WTC11 (cell line): ENCODE results near the gene ARHGAP26. TPM values are rescaled to one million over a fixed set of nuclear protein-coding genes. Genes with fewer than 3 reads are reported as not detected.

Experiments used
- ATAC-seq: fragments of 200-7000 bp; cut with Tn5 transposase; 2 replicates; pipeline ENCODE4 v1.10.0; 2021; ENCODE audit warnings: mild to moderate bottlenecking, moderate library complexity
- CTCF ChIA-PET: fragments of 300-600 bp; sonication (Branson Sonifier 250); formaldehyde crosslinking; loops from one replicate; lab custom pipeline; 2021; ENCODE audit warnings: antibody characterized with exemption; lab: Charles Lee
- POLR2A ChIA-PET: fragments of 350-600 bp; sonication (Branson Sonifier 250); formaldehyde crosslinking; loops from one replicate; lab custom pipeline; 2021; ENCODE audit warnings: antibody characterized with exemption; lab: Charles Lee
- DNase-seq: peaks from one replicate; pipeline ENCODE4 v3.0.0; 2021; ENCODE audit warnings: low spot score
- H3K27ac Mint-ChIP-seq: 2 replicates; pipeline ENCODE4 v1.8.0; 2021; ENCODE audit warnings: mixed read lengths
- H3K27me3 Mint-ChIP-seq: 2 replicates; pipeline ENCODE4 v1.8.0; 2021; ENCODE audit warnings: low read depth, mild to moderate bottlenecking, moderate library complexity, mixed read lengths
- H3K36me3 Mint-ChIP-seq: 2 replicates; pipeline ENCODE4 v1.8.0; 2021; ENCODE audit warnings: mixed read lengths
- H3K4me1 Mint-ChIP-seq: 2 replicates; pipeline ENCODE4 v1.8.0; 2022; ENCODE audit warnings: mixed read lengths
- H3K4me3 Mint-ChIP-seq: 2 replicates; pipeline ENCODE4 v1.8.0; 2021; ENCODE audit warnings: mild to moderate bottlenecking, moderate library complexity, mixed read lengths
- H3K9me3 Mint-ChIP-seq: 2 replicates; pipeline ENCODE4 v1.8.0; 2021; ENCODE audit warnings: mixed read lengths
- EMX1 ChIP-seq: fragments of 250-450 bp; sonication (Bioruptor Pico); IDR thresholded peaks from 2 replicates; pipeline ENCODE4 v1.8.0; 2021; ENCODE audit warnings: mild to moderate bottlenecking
- ESRRA ChIP-seq: sonication (generic); formaldehyde crosslinking; IDR thresholded peaks from 2 replicates; pipeline ENCODE4 v1.8.1; 2022; ENCODE audit warnings: mild to moderate bottlenecking, missing genetic modification reagents, borderline replicate concordance
- GTF2I ChIP-seq: fragments of 250-450 bp; sonication (Bioruptor Pico); conservative IDR thresholded peaks from 2 replicates; pipeline ENCODE4 v1.4.0; 2021; ENCODE audit warnings: mild to moderate bottlenecking
- JAZF1 ChIP-seq: fragments of 250-450 bp; sonication (Bioruptor Pico); IDR thresholded peaks from 2 replicates; pipeline ENCODE4 v1.9.0; 2021; ENCODE audit warnings: moderate library complexity, mild to moderate bottlenecking, inconsistent platforms
- KAT7 ChIP-seq: sonication (generic); formaldehyde crosslinking; IDR thresholded peaks from 2 replicates; pipeline ENCODE4 v1.8.1; 2023; ENCODE audit warnings: missing genetic modification reagents, mild to moderate bottlenecking, borderline replicate concordance
- MYBL2 ChIP-seq: sonication (generic); formaldehyde crosslinking; IDR thresholded peaks from 2 replicates; pipeline ENCODE4 v1.8.1; 2023; ENCODE audit warnings: mild to moderate bottlenecking, moderate library complexity, missing genetic modification reagents
- NFYB ChIP-seq: sonication (generic); formaldehyde crosslinking; conservative IDR thresholded peaks from 2 replicates; pipeline ENCODE4 v1.8.0; 2022; ENCODE audit warnings: low read depth, missing genetic modification reagents
- NR1H2 ChIP-seq: sonication (generic); formaldehyde crosslinking; IDR thresholded peaks from 2 replicates; pipeline ENCODE4 v1.9.0; 2021; ENCODE audit warnings: mild to moderate bottlenecking, moderate library complexity, missing genetic modification reagents
- ZNF263 ChIP-seq: sonication (generic); formaldehyde crosslinking; IDR thresholded peaks from 2 replicates; pipeline ENCODE4 v1.8.1; 2022; ENCODE audit warnings: low read depth, mild to moderate bottlenecking, moderate library complexity, missing genetic modification reagents
- ZNF396 ChIP-seq: fragments of 250-450 bp; sonication (Bioruptor Pico); IDR thresholded peaks from 2 replicates; pipeline ENCODE4 v1.8.0; 2021; ENCODE audit warnings: mild to moderate bottlenecking, moderate library complexity, borderline replicate concordance
- total RNA-seq: library from RNA; stranded (reverse); gene quantifications from 3 replicates; pipeline ENCODE4 v1.2.3, GENCODE V29; 2021
- TF ChIP-seq, protein P1 (sequence below): sonication (generic); formaldehyde crosslinking; IDR thresholded peaks from 2 replicates; pipeline ENCODE4 v1.8.1; 2022; ENCODE audit warnings: mild to moderate bottlenecking, moderate library complexity, missing genetic modification reagents
- TF ChIP-seq, protein P2 (sequence below): sonication (generic); formaldehyde crosslinking; IDR thresholded peaks from 2 replicates; pipeline ENCODE4 v1.8.0; 2023; ENCODE audit warnings: missing genetic modification reagents, mild to moderate bottlenecking, borderline replicate concordance
- TF ChIP-seq, protein P3 (sequence below): sonication (generic); formaldehyde crosslinking; IDR thresholded peaks from 2 replicates; pipeline ENCODE4 v1.8.0; 2022; ENCODE audit warnings: mild to moderate bottlenecking, missing genetic modification reagents
- TF ChIP-seq, protein P4 (sequence below): sonication (generic); formaldehyde crosslinking; IDR thresholded peaks from 2 replicates; pipeline ENCODE4 v1.8.1; 2022; ENCODE audit warnings: low read depth, missing genetic modification reagents, borderline replicate concordance
- TF ChIP-seq, protein P5 (sequence below): fragments of 250-450 bp; sonication (Bioruptor Pico); IDR thresholded peaks from 2 replicates; pipeline ENCODE4 v2.1.2; 2022; ENCODE audit warnings: mild to moderate bottlenecking, moderate library complexity
- TF ChIP-seq, protein P6 (sequence below): sonication (generic); formaldehyde crosslinking; IDR thresholded peaks from 2 replicates; pipeline ENCODE4 v1.8.0; 2022; ENCODE audit warnings: mild to moderate bottlenecking, missing genetic modification reagents
- TF ChIP-seq, protein P7 (sequence below): fragments of 250-450 bp; sonication (Bioruptor Pico); IDR thresholded peaks from 2 replicates; pipeline ENCODE4 v1.8.0; 2021; ENCODE audit warnings: mild to moderate bottlenecking
- TF ChIP-seq, protein P8 (sequence below): sonication (generic); formaldehyde crosslinking; IDR thresholded peaks from 2 replicates; pipeline ENCODE4 v1.8.1; 2023; ENCODE audit warnings: mild to moderate bottlenecking, missing genetic modification reagents, moderate library complexity

ARHGAP26 gene
- total RNA-seq, 1 experiment from 2014 or later = 22.3 TPM

DNA sequence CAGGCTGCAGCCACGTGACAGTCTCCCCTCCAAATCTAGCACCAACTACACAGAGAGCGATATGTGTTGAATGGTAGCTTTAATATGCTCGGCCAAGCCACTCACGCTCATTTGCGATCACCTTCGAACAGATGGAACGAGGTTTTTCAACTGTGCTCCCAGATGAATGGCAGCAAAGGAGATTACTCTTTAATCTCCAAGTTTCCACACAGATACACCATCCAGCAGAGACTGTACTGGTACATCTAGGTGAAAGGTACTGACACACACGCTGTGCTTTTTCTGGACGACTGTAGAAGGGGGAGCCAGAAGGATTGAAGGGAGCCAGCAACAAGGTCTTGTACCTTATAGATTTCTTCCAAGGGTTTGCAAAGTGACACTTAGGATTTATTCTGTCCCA, 369.4 kb downstream of the ARHGAP26 start:
- Mint-ChIP-seq H3K27me3 (no peaks in the 10 kb centered on the region), H3K36me3 (no peaks in the 10 kb centered on the region), H3K4me3 (no peak overlapping the region), H3K4me1 (no peaks in the 10 kb centered on the region), H3K9me3 (no peaks in the 10 kb centered on the region), H3K27ac (no peak overlapping the region)
- ATAC-seq (no peak), DNase-seq (no peak)
- ChIA-PET POLR2A (no interaction called here), CTCF (no interaction called here)
- TF ChIP-seq, protein P1, sequence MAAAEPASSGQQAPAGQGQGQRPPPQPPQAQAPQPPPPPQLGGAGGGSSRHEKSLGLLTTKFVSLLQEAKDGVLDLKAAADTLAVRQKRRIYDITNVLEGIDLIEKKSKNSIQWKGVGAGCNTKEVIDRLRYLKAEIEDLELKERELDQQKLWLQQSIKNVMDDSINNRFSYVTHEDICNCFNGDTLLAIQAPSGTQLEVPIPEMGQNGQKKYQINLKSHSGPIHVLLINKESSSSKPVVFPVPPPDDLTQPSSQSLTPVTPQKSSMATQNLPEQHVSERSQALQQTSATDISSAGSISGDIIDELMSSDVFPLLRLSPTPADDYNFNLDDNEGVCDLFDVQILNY (CRISPR knock-in tag) = no peak
- TF ChIP-seq, protein P2, sequence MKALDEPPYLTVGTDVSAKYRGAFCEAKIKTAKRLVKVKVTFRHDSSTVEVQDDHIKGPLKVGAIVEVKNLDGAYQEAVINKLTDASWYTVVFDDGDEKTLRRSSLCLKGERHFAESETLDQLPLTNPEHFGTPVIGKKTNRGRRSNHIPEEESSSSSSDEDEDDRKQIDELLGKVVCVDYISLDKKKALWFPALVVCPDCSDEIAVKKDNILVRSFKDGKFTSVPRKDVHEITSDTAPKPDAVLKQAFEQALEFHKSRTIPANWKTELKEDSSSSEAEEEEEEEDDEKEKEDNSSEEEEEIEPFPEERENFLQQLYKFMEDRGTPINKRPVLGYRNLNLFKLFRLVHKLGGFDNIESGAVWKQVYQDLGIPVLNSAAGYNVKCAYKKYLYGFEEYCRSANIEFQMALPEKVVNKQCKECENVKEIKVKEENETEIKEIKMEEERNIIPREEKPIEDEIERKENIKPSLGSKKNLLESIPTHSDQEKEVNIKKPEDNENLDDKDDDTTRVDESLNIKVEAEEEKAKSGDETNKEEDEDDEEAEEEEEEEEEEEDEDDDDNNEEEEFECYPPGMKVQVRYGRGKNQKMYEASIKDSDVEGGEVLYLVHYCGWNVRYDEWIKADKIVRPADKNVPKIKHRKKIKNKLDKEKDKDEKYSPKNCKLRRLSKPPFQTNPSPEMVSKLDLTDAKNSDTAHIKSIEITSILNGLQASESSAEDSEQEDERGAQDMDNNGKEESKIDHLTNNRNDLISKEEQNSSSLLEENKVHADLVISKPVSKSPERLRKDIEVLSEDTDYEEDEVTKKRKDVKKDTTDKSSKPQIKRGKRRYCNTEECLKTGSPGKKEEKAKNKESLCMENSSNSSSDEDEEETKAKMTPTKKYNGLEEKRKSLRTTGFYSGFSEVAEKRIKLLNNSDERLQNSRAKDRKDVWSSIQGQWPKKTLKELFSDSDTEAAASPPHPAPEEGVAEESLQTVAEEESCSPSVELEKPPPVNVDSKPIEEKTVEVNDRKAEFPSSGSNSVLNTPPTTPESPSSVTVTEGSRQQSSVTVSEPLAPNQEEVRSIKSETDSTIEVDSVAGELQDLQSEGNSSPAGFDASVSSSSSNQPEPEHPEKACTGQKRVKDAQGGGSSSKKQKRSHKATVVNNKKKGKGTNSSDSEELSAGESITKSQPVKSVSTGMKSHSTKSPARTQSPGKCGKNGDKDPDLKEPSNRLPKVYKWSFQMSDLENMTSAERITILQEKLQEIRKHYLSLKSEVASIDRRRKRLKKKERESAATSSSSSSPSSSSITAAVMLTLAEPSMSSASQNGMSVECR (CRISPR knock-in tag) = no peak
- TF ChIP-seq MYBL2 (CRISPR knock-in tag) = no peak
- TF ChIP-seq NR1H2 (CRISPR knock-in tag) = no peak
- no peak for TF ChIP-seq ZNF396 (CRISPR knock-in tag)
- no peak for TF ChIP-seq EMX1
- TF ChIP-seq NFYB (CRISPR knock-in tag) = no peak
- TF ChIP-seq, protein P3, sequence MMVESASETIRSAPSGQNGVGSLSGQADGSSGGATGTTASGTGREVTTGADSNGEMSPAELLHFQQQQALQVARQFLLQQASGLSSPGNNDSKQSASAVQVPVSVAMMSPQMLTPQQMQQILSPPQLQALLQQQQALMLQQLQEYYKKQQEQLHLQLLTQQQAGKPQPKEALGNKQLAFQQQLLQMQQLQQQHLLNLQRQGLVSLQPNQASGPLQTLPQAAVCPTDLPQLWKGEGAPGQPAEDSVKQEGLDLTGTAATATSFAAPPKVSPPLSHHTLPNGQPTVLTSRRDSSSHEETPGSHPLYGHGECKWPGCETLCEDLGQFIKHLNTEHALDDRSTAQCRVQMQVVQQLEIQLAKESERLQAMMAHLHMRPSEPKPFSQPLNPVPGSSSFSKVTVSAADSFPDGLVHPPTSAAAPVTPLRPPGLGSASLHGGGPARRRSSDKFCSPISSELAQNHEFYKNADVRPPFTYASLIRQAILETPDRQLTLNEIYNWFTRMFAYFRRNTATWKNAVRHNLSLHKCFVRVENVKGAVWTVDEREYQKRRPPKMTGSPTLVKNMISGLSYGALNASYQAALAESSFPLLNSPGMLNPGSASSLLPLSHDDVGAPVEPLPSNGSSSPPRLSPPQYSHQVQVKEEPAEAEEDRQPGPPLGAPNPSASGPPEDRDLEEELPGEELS (CRISPR knock-in tag) = no peak
- no peak for TF ChIP-seq JAZF1 (CRISPR knock-in tag)
- TF ChIP-seq ZNF263 (CRISPR knock-in tag) = no peak
- TF ChIP-seq, protein P4, sequence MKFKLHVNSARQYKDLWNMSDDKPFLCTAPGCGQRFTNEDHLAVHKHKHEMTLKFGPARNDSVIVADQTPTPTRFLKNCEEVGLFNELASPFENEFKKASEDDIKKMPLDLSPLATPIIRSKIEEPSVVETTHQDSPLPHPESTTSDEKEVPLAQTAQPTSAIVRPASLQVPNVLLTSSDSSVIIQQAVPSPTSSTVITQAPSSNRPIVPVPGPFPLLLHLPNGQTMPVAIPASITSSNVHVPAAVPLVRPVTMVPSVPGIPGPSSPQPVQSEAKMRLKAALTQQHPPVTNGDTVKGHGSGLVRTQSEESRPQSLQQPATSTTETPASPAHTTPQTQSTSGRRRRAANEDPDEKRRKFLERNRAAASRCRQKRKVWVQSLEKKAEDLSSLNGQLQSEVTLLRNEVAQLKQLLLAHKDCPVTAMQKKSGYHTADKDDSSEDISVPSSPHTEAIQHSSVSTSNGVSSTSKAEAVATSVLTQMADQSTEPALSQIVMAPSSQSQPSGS (CRISPR knock-in tag) = no peak
- TF ChIP-seq GTF2I (CRISPR knock-in tag) = no peak
- TF ChIP-seq, protein P5, sequence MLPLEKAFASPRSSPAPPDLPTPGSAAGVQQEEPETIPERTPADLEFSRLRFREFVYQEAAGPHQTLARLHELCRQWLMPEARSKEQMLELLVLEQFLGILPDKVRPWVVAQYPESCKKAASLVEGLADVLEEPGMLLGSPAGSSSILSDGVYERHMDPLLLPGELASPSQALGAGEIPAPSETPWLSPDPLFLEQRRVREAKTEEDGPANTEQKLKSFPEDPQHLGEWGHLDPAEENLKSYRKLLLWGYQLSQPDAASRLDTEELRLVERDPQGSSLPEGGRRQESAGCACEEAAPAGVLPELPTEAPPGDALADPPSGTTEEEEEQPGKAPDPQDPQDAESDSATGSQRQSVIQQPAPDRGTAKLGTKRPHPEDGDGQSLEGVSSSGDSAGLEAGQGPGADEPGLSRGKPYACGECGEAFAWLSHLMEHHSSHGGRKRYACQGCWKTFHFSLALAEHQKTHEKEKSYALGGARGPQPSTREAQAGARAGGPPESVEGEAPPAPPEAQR (CRISPR knock-in tag) = no peak
- TF ChIP-seq ESRRA (CRISPR knock-in tag) = no peak
- TF ChIP-seq KAT7 (CRISPR knock-in tag) = no peak
- TF ChIP-seq, protein P6, sequence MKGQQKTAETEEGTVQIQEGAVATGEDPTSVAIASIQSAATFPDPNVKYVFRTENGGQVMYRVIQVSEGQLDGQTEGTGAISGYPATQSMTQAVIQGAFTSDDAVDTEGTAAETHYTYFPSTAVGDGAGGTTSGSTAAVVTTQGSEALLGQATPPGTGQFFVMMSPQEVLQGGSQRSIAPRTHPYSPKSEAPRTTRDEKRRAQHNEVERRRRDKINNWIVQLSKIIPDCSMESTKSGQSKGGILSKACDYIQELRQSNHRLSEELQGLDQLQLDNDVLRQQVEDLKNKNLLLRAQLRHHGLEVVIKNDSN = no peak
- TF ChIP-seq, protein P7, sequence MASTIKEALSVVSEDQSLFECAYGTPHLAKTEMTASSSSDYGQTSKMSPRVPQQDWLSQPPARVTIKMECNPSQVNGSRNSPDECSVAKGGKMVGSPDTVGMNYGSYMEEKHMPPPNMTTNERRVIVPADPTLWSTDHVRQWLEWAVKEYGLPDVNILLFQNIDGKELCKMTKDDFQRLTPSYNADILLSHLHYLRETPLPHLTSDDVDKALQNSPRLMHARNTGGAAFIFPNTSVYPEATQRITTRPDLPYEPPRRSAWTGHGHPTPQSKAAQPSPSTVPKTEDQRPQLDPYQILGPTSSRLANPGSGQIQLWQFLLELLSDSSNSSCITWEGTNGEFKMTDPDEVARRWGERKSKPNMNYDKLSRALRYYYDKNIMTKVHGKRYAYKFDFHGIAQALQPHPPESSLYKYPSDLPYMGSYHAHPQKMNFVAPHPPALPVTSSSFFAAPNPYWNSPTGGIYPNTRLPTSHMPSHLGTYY (CRISPR knock-in tag) = no peak
- TF ChIP-seq, protein P8, sequence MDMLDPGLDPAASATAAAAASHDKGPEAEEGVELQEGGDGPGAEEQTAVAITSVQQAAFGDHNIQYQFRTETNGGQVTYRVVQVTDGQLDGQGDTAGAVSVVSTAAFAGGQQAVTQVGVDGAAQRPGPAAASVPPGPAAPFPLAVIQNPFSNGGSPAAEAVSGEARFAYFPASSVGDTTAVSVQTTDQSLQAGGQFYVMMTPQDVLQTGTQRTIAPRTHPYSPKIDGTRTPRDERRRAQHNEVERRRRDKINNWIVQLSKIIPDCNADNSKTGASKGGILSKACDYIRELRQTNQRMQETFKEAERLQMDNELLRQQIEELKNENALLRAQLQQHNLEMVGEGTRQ (CRISPR knock-in tag) = no peak
